ENCODE results near the gene SHLD3. TPM values are rescaled to one million over a fixed set of nuclear protein-coding genes. Genes with fewer than 3 reads are reported as not detected.
"Not testable (repeated sequence)": the region's sequence is repeated elsewhere in the genome, so short reads cannot be mapped to it uniquely, and the experiment has no call there.

Gene SHLD3
- total RNA-seq, result 1 to 10 TPM; 2.0 to 4.4 (median 2.6) TPM

- peak; percentile 85 to 96 for DNase-seq (ENCODE audit: low spot score in 2 of 2)
- whole genome bisulfite sequencing, 2 donors, result 0% methylated on average over 36 of the region's 36 CpGs
- intact Hi-C loops (cut with DNase I; ENCODE audit: low total_unique reads), result no loop called here
- H3K4me3 ChIP-seq (ENCODE audit: low read depth, poor library complexity, severe bottlenecking), result peak within 1 kb of the TSS; percentile 95
- TF ChIP-seq POLR2A (IDR thresholded peaks at IDR 0.05) (no peak), CTCF (IDR thresholded peaks at IDR 0.05) (no peak)
These were observed at the start of gene SHLD3, which contains the start of gene TRAPPC13 for GRCh38 chr5:65624571-65625555. TSS of gene SHLD3 (plus strand) at chr5:65625027. CDS start at chr5:65629588, 4,561 bp downstream. TSS of gene TRAPPC13 (plus strand) at chr5:65625027. CDS start at chr5:65625061, 34 bp downstream.

GRCh38 chr5:65577141-65577540 is 47.7 kb upstream of the SHLD3 start:
- DNase-seq (ENCODE audit: low spot score in 2 of 2), result no peak
- no peak for TF ChIP-seq POLR2A (IDR thresholded peaks at IDR 0.05)
- no peak for TF ChIP-seq CTCF (IDR thresholded peaks at IDR 0.05)
- H3K4me3 ChIP-seq (ENCODE audit: low read depth, poor library complexity, severe bottlenecking), result no peak overlapping the region
- intact Hi-C loops (cut with DNase I; ENCODE audit: low total_unique reads), result no loop called here

GRCh38 chr5:65588694-65589093 is 36.1 kb upstream of the SHLD3 start:
- intact Hi-C loops (cut with DNase I; ENCODE audit: low total_unique reads), result no loop called here

GRCh38 chr5:65601761-65602160 is 23.1 kb upstream of the SHLD3 start:
- intact Hi-C loops (cut with DNase I; ENCODE audit: low total_unique reads); DNase-seq (ENCODE audit: low spot score in 2 of 2); H3K4me3 ChIP-seq (ENCODE audit: low read depth, poor library complexity, severe bottlenecking): not testable (repeated sequence)
- 100% methylated on average over 1 of the region's 1 CpG for WGBS, 2 donors

More at GRCh38 chr5:65588694-65589093, 36.1 kb upstream of the SHLD3 start:
- WGBS, 2 donors, result 89 to 96% methylated on average over 2 of the region's 2 CpGs
- DNase-seq (ENCODE audit: low spot score in 2 of 2), result no peak
- H3K4me3 ChIP-seq (ENCODE audit: low read depth, poor library complexity, severe bottlenecking), result no peak overlapping the region
- no peak for TF ChIP-seq POLR2A (IDR thresholded peaks at IDR 0.05)
- TF ChIP-seq CTCF (IDR thresholded peaks at IDR 0.05), result no peak

GRCh38 chr5:65611524-65611923 is 13.3 kb upstream of the SHLD3 start:
- TF ChIP-seq POLR2A (IDR thresholded peaks at IDR 0.05), result no peak
- TF ChIP-seq CTCF (IDR thresholded peaks at IDR 0.05), result no peak
- H3K4me3 ChIP-seq (ENCODE audit: low read depth, poor library complexity, severe bottlenecking), result no peak overlapping the region
- intact Hi-C loops (cut with DNase I; ENCODE audit: low total_unique reads), result no loop called here
- no peak for DNase-seq (ENCODE audit: low spot score in 2 of 2)
- WGBS, 2 donors, result 86 to 87% methylated on average over 3 of the region's 3 CpGs

- no peak for DNase-seq (ENCODE audit: low spot score in 2 of 2)
- WGBS, 2 donors, result 88 to 91% methylated on average over 4 of the region's 4 CpGs
- intact Hi-C loops (cut with DNase I; ENCODE audit: low total_unique reads), result no loop called here
These were observed 12.4 kb upstream of the SHLD3 start for GRCh38 chr5:65612298-65612907.

More at GRCh38 chr5:65612298-65612907, 12.4 kb upstream of the SHLD3 start:
- no peak overlapping the region for H3K4me3 ChIP-seq (ENCODE audit: low read depth, poor library complexity, severe bottlenecking)
- no peak for TF ChIP-seq POLR2A (IDR thresholded peaks at IDR 0.05)
- no peak for TF ChIP-seq CTCF (IDR thresholded peaks at IDR 0.05)
